ENCODE data around the gene ZNF598. TPM values are rescaled to one million over a fixed set of nuclear protein-coding genes. Genes with fewer than 3 reads are reported as not detected.

ZNF598 gene
- total RNA-seq, 1 experiment from 2014 or later: 50.4 TPM

- H3K27me3 ChIP-seq (replicated peaks; ENCODE audit: control insufficient read depth, insufficient read depth, low read length): no peaks in the 10 kb centered on the region
- intact Hi-C loops (cut with micrococcal nuclease; ENCODE audit: unreplicated experiment): no loop called here
- no peaks in the 10 kb centered on the region for H3K27me3 Mint-ChIP-seq (ENCODE audit: insufficient read depth, unreplicated experiment)
- BruUV-seq (replicated peaks): no TSS peak
- ChIA-PET CTCF (no interaction called here), POLR2A (no interaction called here)
- no peaks in the 10 kb centered on the region for H3K4me1 Mint-ChIP-seq (ENCODE audit: low read depth, unreplicated experiment)
- no peak overlapping the region for H3K27ac Mint-ChIP-seq (ENCODE audit: unreplicated experiment)
- H3K9me3 Mint-ChIP-seq (ENCODE audit: unreplicated experiment): no peaks in the 10 kb centered on the region
- no peaks in the 10 kb centered on the region for H3K4me1 ChIP-seq
- TF ChIP-seq CTCF (IDR thresholded peaks at IDR 0.05; ENCODE audit: insufficient read depth in 1 of 2, low read depth in 1 of 2, low read length in 1 of 2, severe bottlenecking in 1 of 2, unreplicated experiment in 1 of 2): no peak
- no peak for DNase-seq
- H3K36me3 ChIP-seq (ENCODE audit: control insufficient read depth, insufficient read depth, low read length): no peaks in the 10 kb centered on the region
- H3K4me3 ChIP-seq (ENCODE audit: low read depth, low read length): no peak overlapping the region
- H3K4me3 Mint-ChIP-seq (ENCODE audit: unreplicated experiment): no peak overlapping the region
- no peaks in the 10 kb centered on the region for H3K9me3 ChIP-seq
- H3K36me3 Mint-ChIP-seq (ENCODE audit: insufficient read depth, unreplicated experiment): peaks cover 16% of the 10 kb centered on the region
Observed at GRCh38 chr16:2054543-2055245, 45.1 kb upstream of the ZNF598 start.

GRCh38 chr16:2053897-2054296 is 44.3 kb upstream of the ZNF598 start:
- Mint-ChIP-seq H3K4me1 (ENCODE audit: low read depth, unreplicated experiment) (no peaks in the 10 kb centered on the region), H3K4me3 (ENCODE audit: unreplicated experiment) (no peak overlapping the region), H3K9me3 (ENCODE audit: unreplicated experiment) (no peaks in the 10 kb centered on the region), H3K27ac (ENCODE audit: unreplicated experiment) (no peak overlapping the region), H3K36me3 (ENCODE audit: insufficient read depth, unreplicated experiment) (peaks cover 16% of the 10 kb centered on the region), H3K27me3 (ENCODE audit: insufficient read depth, unreplicated experiment) (no peaks in the 10 kb centered on the region)
- Histone ChIP-seq H3K36me3 (ENCODE audit: control insufficient read depth, insufficient read depth, low read length) (no peaks in the 10 kb centered on the region), H3K4me3 (ENCODE audit: low read depth, low read length) (no peak overlapping the region), H3K9me3 (no peaks in the 10 kb centered on the region), H3K27me3 (replicated peaks; ENCODE audit: control insufficient read depth, insufficient read depth, low read length) (no peaks in the 10 kb centered on the region), H3K4me1 (no peaks in the 10 kb centered on the region)
- CTCF ChIA-PET: no interaction called here
- POLR2A ChIA-PET: no interaction called here
- BruUV-seq (replicated peaks): no TSS peak
- intact Hi-C loops (cut with micrococcal nuclease; ENCODE audit: unreplicated experiment): no loop called here
- no peak for DNase-seq
- no peak for TF ChIP-seq CTCF (IDR thresholded peaks at IDR 0.05; ENCODE audit: insufficient read depth in 1 of 2, low read depth in 1 of 2, low read length in 1 of 2, severe bottlenecking in 1 of 2, unreplicated experiment in 1 of 2)

GRCh38 chr16:2053211-2053610 is 43.6 kb upstream of the ZNF598 start:
- Histone ChIP-seq H3K9me3 (no peaks in the 10 kb centered on the region), H3K4me3 (ENCODE audit: low read depth, low read length) (no peak overlapping the region), H3K27me3 (replicated peaks; ENCODE audit: control insufficient read depth, insufficient read depth, low read length) (no peaks in the 10 kb centered on the region), H3K36me3 (ENCODE audit: control insufficient read depth, insufficient read depth, low read length) (no peaks in the 10 kb centered on the region), H3K4me1 (no peaks in the 10 kb centered on the region)
- intact Hi-C loops (cut with micrococcal nuclease; ENCODE audit: unreplicated experiment): no loop called here
- H3K36me3 Mint-ChIP-seq (ENCODE audit: insufficient read depth, unreplicated experiment): peaks cover 10% of the 10 kb centered on the region
- H3K27me3 Mint-ChIP-seq (ENCODE audit: insufficient read depth, unreplicated experiment): no peaks in the 10 kb centered on the region
- TF ChIP-seq CTCF (IDR thresholded peaks at IDR 0.05; ENCODE audit: insufficient read depth in 1 of 2, low read depth in 1 of 2, low read length in 1 of 2, severe bottlenecking in 1 of 2, unreplicated experiment in 1 of 2): no peak
- no TSS peak for BruUV-seq (replicated peaks)
- DNase-seq: no peak
- ChIA-PET POLR2A (no interaction called here), CTCF (no interaction called here)
- H3K4me3 Mint-ChIP-seq (ENCODE audit: unreplicated experiment): no peak overlapping the region
- H3K27ac Mint-ChIP-seq (ENCODE audit: unreplicated experiment): no peak overlapping the region
- no peaks in the 10 kb centered on the region for H3K9me3 Mint-ChIP-seq (ENCODE audit: unreplicated experiment)
- no peaks in the 10 kb centered on the region for H3K4me1 Mint-ChIP-seq (ENCODE audit: low read depth, unreplicated experiment)
